ENCODE data around the gene ZNF816. TPM values are rescaled to one million over a fixed set of nuclear protein-coding genes. Genes with fewer than 3 reads are reported as not detected.

Gene ZNF816
- total RNA-seq (10.7 and 18.5 TPM in 2 replicates), polyA plus RNA-seq (5.1 and 6.3 TPM in 2 replicates)

DNA sequence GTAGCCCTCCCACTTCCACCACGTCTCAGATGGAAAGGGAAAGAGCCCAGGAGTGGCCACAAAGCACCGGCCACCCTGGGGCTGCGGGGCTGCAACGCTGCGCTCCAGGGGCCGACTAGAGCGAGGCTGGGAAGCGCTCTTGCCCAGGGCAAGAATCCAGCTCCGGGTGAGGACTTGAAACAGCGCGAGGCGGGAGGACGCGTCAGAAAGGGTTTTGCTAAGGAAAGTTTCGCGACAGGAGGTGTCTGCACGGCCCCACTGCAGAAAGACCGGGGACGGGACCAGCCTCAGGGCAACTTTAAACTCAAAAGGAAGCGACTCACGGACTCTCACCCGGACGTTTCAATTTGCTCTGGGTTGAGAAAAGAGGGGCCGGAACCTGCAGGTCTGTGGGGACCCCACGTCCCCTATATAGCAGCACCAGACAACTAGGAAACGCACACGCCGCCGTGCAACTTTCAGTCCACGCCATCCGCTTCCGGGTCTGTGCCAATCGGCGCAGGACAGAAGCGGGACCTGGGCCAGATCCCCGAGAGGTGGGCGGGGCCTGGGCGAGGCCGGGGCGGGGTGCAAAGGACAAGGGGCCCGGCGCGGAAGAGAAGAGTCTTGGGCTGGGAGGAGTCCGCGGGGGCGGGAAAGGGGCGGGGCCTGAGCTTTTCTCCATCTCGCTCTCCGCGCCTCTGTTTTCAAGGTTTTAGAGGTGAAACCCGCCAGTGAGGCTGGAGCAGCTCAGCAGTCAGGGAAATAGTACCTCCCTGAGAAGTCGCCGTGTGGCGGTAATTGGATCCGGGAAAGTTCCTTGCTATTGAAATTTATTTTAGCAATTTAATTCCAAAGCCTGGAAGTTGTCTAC lies at the start of gene ZNF816:
TSS of gene ZNF816 (minus strand) at position 488 of the 853 bp plus-strand sequence. CDS start 6,792 bp downstream, outside the sequence.
- under 1% methylated on average over 55 of the region's 55 CpGs for WGBS (ENCODE audit: low lambda C conversion rate, missing lambda C conversion rate)
- no peaks in the 10 kb centered on the region for H4K20me1 ChIP-seq (ENCODE audit: insufficient read depth, poor library complexity, severe bottlenecking)
- no peaks in the 10 kb centered on the region for H3K36me3 ChIP-seq (replicated peaks; ENCODE audit: insufficient read depth, low read depth)
- H3K27ac ChIP-seq: peak within 1 kb of the TSS; percentile 90
- DNase-seq (ENCODE audit: low spot score): peak; percentile 98
- TF ChIP-seq EZH2phosphoT487 (IDR thresholded peaks at IDR 0.05; ENCODE audit: low read depth, severe bottlenecking, unreplicated experiment) (no peak), EZH2 (IDR thresholded peaks at IDR 0.05; ENCODE audit: borderline replicate concordance) (no peak)
- TF ChIP-seq, protein P1, sequence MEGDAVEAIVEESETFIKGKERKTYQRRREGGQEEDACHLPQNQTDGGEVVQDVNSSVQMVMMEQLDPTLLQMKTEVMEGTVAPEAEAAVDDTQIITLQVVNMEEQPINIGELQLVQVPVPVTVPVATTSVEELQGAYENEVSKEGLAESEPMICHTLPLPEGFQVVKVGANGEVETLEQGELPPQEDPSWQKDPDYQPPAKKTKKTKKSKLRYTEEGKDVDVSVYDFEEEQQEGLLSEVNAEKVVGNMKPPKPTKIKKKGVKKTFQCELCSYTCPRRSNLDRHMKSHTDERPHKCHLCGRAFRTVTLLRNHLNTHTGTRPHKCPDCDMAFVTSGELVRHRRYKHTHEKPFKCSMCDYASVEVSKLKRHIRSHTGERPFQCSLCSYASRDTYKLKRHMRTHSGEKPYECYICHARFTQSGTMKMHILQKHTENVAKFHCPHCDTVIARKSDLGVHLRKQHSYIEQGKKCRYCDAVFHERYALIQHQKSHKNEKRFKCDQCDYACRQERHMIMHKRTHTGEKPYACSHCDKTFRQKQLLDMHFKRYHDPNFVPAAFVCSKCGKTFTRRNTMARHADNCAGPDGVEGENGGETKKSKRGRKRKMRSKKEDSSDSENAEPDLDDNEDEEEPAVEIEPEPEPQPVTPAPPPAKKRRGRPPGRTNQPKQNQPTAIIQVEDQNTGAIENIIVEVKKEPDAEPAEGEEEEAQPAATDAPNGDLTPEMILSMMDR (IDR thresholded peaks at IDR 0.05; ENCODE audit: poor library complexity): no peak
- peaks cover 43% of the 10 kb centered on the region for H3K79me2 ChIP-seq
- H3K27me3 ChIP-seq: no peaks in the 10 kb centered on the region
- H3K4me1 ChIP-seq (ENCODE audit: insufficient read depth): peaks cover 5% of the 10 kb centered on the region
- peak within 1 kb of the TSS; percentile 94 for H3K4me2 ChIP-seq
- H3K4me3 ChIP-seq: peak within 1 kb of the TSS; percentile 60
- peak within 1 kb of the TSS; percentile 88 for H2AFZ ChIP-seq
- no peaks in the 10 kb centered on the region for H3K9me2 ChIP-seq (replicated peaks; ENCODE audit: insufficient read depth)
- peaks cover 4% of the 10 kb centered on the region for H3K9me3 ChIP-seq (ENCODE audit: low read depth)

DNA sequence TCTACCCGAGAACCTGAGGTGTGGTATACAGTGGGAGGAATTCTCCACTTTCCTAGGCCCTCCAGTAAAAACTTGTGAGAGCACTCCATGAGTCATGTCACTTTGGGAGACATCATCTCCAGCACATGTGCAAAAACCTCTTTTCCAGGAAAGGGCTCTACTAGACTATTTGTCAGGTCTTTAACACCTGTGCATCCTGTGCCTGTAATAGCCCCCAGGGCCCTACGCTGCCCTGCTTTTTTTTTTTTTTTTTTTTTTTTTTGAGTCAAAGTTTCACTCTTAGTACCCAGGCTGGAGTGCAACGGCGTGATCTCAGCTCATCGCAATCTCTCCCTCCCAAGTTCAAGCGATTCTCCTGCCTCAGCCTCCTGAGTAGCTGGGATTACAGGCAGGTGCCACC lies 49.3 kb upstream of the ZNF816 start:
- TF ChIP-seq EZH2phosphoT487 (IDR thresholded peaks at IDR 0.05; ENCODE audit: low read depth, severe bottlenecking, unreplicated experiment): no peak
- TF ChIP-seq, protein P1 (IDR thresholded peaks at IDR 0.05; ENCODE audit: poor library complexity): no peak
- TF ChIP-seq EZH2 (IDR thresholded peaks at IDR 0.05; ENCODE audit: borderline replicate concordance): no peak
- H2AFZ ChIP-seq: no peak overlapping the region
- no peak overlapping the region for H3K4me3 ChIP-seq
- no peaks in the 10 kb centered on the region for H3K4me1 ChIP-seq (ENCODE audit: insufficient read depth)
- H3K9me3 ChIP-seq (ENCODE audit: low read depth): no peaks in the 10 kb centered on the region
- no peak for DNase-seq (ENCODE audit: low spot score)
- no peaks in the 10 kb centered on the region for H3K79me2 ChIP-seq
- no peaks in the 10 kb centered on the region for H3K9me2 ChIP-seq (replicated peaks; ENCODE audit: insufficient read depth)
- WGBS (ENCODE audit: low lambda C conversion rate, missing lambda C conversion rate): 92% methylated on average over 6 of the region's 6 CpGs
- no peaks in the 10 kb centered on the region for H4K20me1 ChIP-seq (ENCODE audit: insufficient read depth, poor library complexity, severe bottlenecking)
- no peak overlapping the region for H3K4me2 ChIP-seq
- H3K27me3 ChIP-seq: no peaks in the 10 kb centered on the region
- no peaks in the 10 kb centered on the region for H3K36me3 ChIP-seq (replicated peaks; ENCODE audit: insufficient read depth, low read depth)
- no peak overlapping the region for H3K27ac ChIP-seq

DNA sequence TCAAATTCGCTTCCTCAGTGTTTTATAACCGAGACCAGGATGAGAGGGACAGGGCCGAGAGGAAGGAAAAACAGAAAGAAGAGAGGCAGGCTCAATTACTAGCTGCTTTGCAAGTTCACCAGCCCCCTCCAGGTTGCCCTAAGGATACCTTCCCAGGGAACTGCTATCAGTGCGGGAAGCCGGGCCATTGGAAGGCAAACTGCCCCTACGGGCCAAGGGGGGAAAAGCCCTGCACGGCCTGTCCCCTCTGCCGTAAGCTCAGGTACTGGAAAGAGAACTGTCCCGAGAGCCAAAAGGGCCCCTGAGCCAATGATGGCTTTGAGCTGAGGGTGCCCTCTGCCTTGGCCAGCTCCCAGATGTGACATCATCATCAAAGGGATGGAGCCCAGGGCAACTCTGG lies 47.8 kb upstream of the ZNF816 start:
- H4K20me1 ChIP-seq (ENCODE audit: insufficient read depth, poor library complexity, severe bottlenecking): no peaks in the 10 kb centered on the region
- TF ChIP-seq EZH2phosphoT487 (IDR thresholded peaks at IDR 0.05; ENCODE audit: low read depth, severe bottlenecking, unreplicated experiment) (no peak), EZH2 (IDR thresholded peaks at IDR 0.05; ENCODE audit: borderline replicate concordance) (no peak)
- TF ChIP-seq, protein P1 (IDR thresholded peaks at IDR 0.05; ENCODE audit: poor library complexity): no peak
- no peaks in the 10 kb centered on the region for H3K79me2 ChIP-seq
- no peaks in the 10 kb centered on the region for H3K36me3 ChIP-seq (replicated peaks; ENCODE audit: insufficient read depth, low read depth)
- no peaks in the 10 kb centered on the region for H3K9me2 ChIP-seq (replicated peaks; ENCODE audit: insufficient read depth)
- H3K27ac ChIP-seq: no peak overlapping the region
- H3K4me2 ChIP-seq: no peak overlapping the region
- H3K9me3 ChIP-seq (ENCODE audit: low read depth): no peaks in the 10 kb centered on the region
- no peak for DNase-seq (ENCODE audit: low spot score)
- WGBS (ENCODE audit: low lambda C conversion rate, missing lambda C conversion rate): 61% methylated on average over 9 of the region's 9 CpGs
- no peak overlapping the region for H3K4me3 ChIP-seq
- no peak overlapping the region for H2AFZ ChIP-seq
- no peaks in the 10 kb centered on the region for H3K27me3 ChIP-seq
- no peaks in the 10 kb centered on the region for H3K4me1 ChIP-seq (ENCODE audit: insufficient read depth)

All from hepatocyte (in vitro differentiated cells).